H1 (cell line): ENCODE measurements around the gene MDM4. TPM values are rescaled to one million over a fixed set of nuclear protein-coding genes. Genes with fewer than 3 reads are reported as not detected.

ENCODE experiments used
- CTCF ChIA-PET: fragments of 300-600 bp; sonication (Branson Sonifier 250); formaldehyde crosslinking; loops from one replicate; lab custom pipeline; 2021; ENCODE audit not compliant: partially characterized antibody; lab: Charles Lee
- POLR2A ChIA-PET: fragments of 300-600 bp; sonication (Branson Sonifier 250); formaldehyde crosslinking; loops from one replicate; lab custom pipeline; 2021; ENCODE audit warnings: inconsistent platforms; ENCODE audit not compliant: partially characterized antibody; lab: Charles Lee
- DNase-seq, 2 experiments: peaks; one replicate each; pipeline versions ENCODE4 v3.0.0 to v3.0.0-alpha.2; 2010 to 2022; ENCODE audit warnings: low spot score in 2 of 2, low read depth in 1 of 2, mixed read lengths in 1 of 2
- FAIRE-seq: peaks from 2 replicates; lab custom pipeline; 2011; peaks lifted over from hg19 to GRCh38; lab: Jason Lieb, UNC
- H2AFZ ChIP-seq: 2 replicates; pipeline ENCODE4 v1.8.1; 2012; ENCODE audit warnings: low read length, inconsistent platforms
- H2AK5ac ChIP-seq: 2 replicates; pipeline ENCODE4 v1.6.1; 2013; ENCODE audit warnings: low read depth, low read length
- H2BK120ac ChIP-seq: replicated peaks from 2 replicates; pipeline ENCODE3; 2013; ENCODE audit warnings: low read depth, low read length, inconsistent platforms
- H2BK12ac ChIP-seq: 2 replicates; pipeline ENCODE4 v1.6.1; 2013; ENCODE audit warnings: low read depth, low read length
- H2BK15ac ChIP-seq: 2 replicates; pipeline ENCODE4 v1.6.1; 2013; ENCODE audit warnings: low read length
- H2BK20ac ChIP-seq: 2 replicates; pipeline ENCODE4 v1.6.1; 2013; ENCODE audit warnings: low read length
- H2BK5ac ChIP-seq: 2 replicates; pipeline ENCODE4 v1.6.1; 2013; ENCODE audit warnings: low read depth, low read length
- H3K14ac ChIP-seq: 2 replicates; pipeline ENCODE4 v1.6.1; 2013; ENCODE audit warnings: inconsistent platforms; ENCODE audit not compliant: insufficient read length
- H3K18ac ChIP-seq: 2 replicates; pipeline ENCODE4 v1.6.1; 2013; ENCODE audit warnings: low read length; ENCODE audit errors: extremely low read depth
- H3K23ac ChIP-seq: 2 replicates; pipeline ENCODE4 v1.6.1; 2013; ENCODE audit warnings: inconsistent platforms; ENCODE audit not compliant: insufficient read length
- H3K23me2 ChIP-seq: 2 replicates; pipeline ENCODE4 v1.6.1; 2013; ENCODE audit warnings: low read depth, low read length
- H3K27ac ChIP-seq: 2 replicates; pipeline ENCODE4 v1.6.1; 2011; ENCODE audit warnings: low read depth, low read length, inconsistent platforms
- H3K27me3 ChIP-seq, 4 experiments: replicated peaks in 1 of 4; 1 replicate in 1 of 4; 2 replicates in 3 of 4; pipeline versions ENCODE4 v1.6.1 to v1.8.1; 2011 to 2013; ENCODE audit warnings: low read length in 3 of 4, mild to moderate bottlenecking in 3 of 4, inconsistent platforms in 2 of 4, mixed read lengths in 2 of 4, moderate library complexity in 1 of 4; ENCODE audit not compliant: control insufficient read depth in 3 of 4, insufficient read depth in 3 of 4; ENCODE audit errors: extremely low read depth in 1 of 4
- H3K36me3 ChIP-seq, 4 experiments: 2 replicates each; pipeline versions ENCODE4 v1.6.1 to v1.8.1; 2011 to 2013; ENCODE audit warnings: mild to moderate bottlenecking in 4 of 4, low read length in 3 of 4, moderate library complexity in 2 of 4, control low read depth in 1 of 4, inconsistent platforms in 1 of 4; ENCODE audit not compliant: insufficient read depth in 4 of 4, control insufficient read depth in 2 of 4
- H3K4ac ChIP-seq: replicated peaks from 2 replicates; pipeline ENCODE3; 2013; ENCODE audit warnings: low read length, low read depth, mixed read lengths, inconsistent platforms; ENCODE audit not compliant: insufficient read length
- H3K4me1 ChIP-seq, 4 experiments: replicated peaks in 1 of 4; 1 replicate in 1 of 4; 2 replicates in 3 of 4; pipeline versions ENCODE4 v1.6.1 to v1.8.1; 2011 to 2013; ENCODE audit warnings: low read length in 3 of 4, inconsistent platforms in 2 of 4, mixed read lengths in 1 of 4; ENCODE audit not compliant: insufficient read depth in 4 of 4, control insufficient read depth in 3 of 4
- H3K4me2 ChIP-seq, 2 experiments: 2 replicates each; pipeline versions ENCODE4 v1.6.1 to v1.8.1; 2011 to 2013; ENCODE audit warnings: low read depth in 2 of 2, low read length in 2 of 2, control low read depth in 1 of 2, inconsistent platforms in 1 of 2, mild to moderate bottlenecking in 1 of 2; ENCODE audit not compliant: insufficient read depth in 1 of 2
- H3K4me3 ChIP-seq, 4 experiments: fragments of 200-600, 300-600 bp in 1 of 4; sonication (generic), shearing (Covaris generic), sonication (Bioruptor Twin) in 1 of 4; 2 replicates each; pipeline versions ENCODE4 v1.5.1 to v1.8.1; 2011 to 2016; ENCODE audit warnings: low read length in 4 of 4, low read depth in 3 of 4, control low read depth in 2 of 4, inconsistent platforms in 2 of 4, mild to moderate bottlenecking in 2 of 4, mixed read lengths in 1 of 4, moderate library complexity in 1 of 4; ENCODE audit not compliant: insufficient read depth in 2 of 4; ENCODE audit errors: extremely low read depth in 1 of 4
- H3K56ac ChIP-seq: replicated peaks from 2 replicates; pipeline ENCODE3; 2013; ENCODE audit warnings: low read depth, mild to moderate bottlenecking, mixed read lengths, low read length, inconsistent platforms; ENCODE audit not compliant: insufficient read length
- H3K79me1 ChIP-seq: 2 replicates; pipeline ENCODE4 v1.6.1; 2013; ENCODE audit warnings: low read depth, low read length, control low read depth
- H3K79me2 ChIP-seq, 2 experiments: 2 replicates each; pipeline versions ENCODE4 v1.6.1 to v1.8.1; 2012 to 2013; ENCODE audit warnings: low read length in 2 of 2, mild to moderate bottlenecking in 2 of 2, inconsistent platforms in 1 of 2; ENCODE audit not compliant: insufficient read depth in 2 of 2, control insufficient read depth in 1 of 2
- H3K9ac ChIP-seq, 4 experiments: replicated peaks in 1 of 4; 1 replicate in 1 of 4; 2 replicates in 3 of 4; pipeline versions ENCODE4 v1.6.1 to v1.8.1; 2011 to 2013; ENCODE audit warnings: low read depth in 3 of 4, low read length in 3 of 4, control low read depth in 2 of 4, mild to moderate bottlenecking in 2 of 4, moderate library complexity in 2 of 4, inconsistent platforms in 1 of 4; ENCODE audit errors: extremely low read depth in 1 of 4
- H3K9me3 ChIP-seq, 2 experiments: 2 replicates each; pipeline versions ENCODE4 v1.6.1 to v1.8.1; 2012 to 2013; ENCODE audit warnings: mild to moderate bottlenecking in 2 of 2, moderate library complexity in 2 of 2, control low read depth in 1 of 2, inconsistent platforms in 1 of 2, low read depth in 1 of 2, low read length in 1 of 2, mixed read lengths in 1 of 2; ENCODE audit not compliant: insufficient read depth in 2 of 2
- H4K20me1 ChIP-seq, 2 experiments: replicated peaks in 1 of 2; 2 replicates each; pipeline versions ENCODE3 to v1.8.1; 2011 to 2013; ENCODE audit warnings: inconsistent platforms in 2 of 2, low read length in 2 of 2, mild to moderate bottlenecking in 1 of 2; ENCODE audit not compliant: insufficient read depth in 2 of 2, control insufficient read depth in 1 of 2
- H4K5ac ChIP-seq: 2 replicates; pipeline ENCODE4 v1.6.1; 2013; ENCODE audit warnings: low read length, low read depth, mixed read lengths, inconsistent platforms; ENCODE audit not compliant: insufficient read length
- H4K8ac ChIP-seq: 2 replicates; pipeline ENCODE4 v1.8.0; 2013; ENCODE audit warnings: mild to moderate bottlenecking, moderate library complexity, low read length, inconsistent platforms; ENCODE audit not compliant: insufficient read depth; ENCODE audit errors: extremely low read depth
- H4K91ac ChIP-seq: replicated peaks from 2 replicates; pipeline ENCODE3; 2013; ENCODE audit warnings: low read length, mixed read lengths, inconsistent platforms; ENCODE audit not compliant: insufficient read length
- CREB1 ChIP-seq: IDR thresholded peaks from 2 replicates; pipeline ENCODE4 v1.6.1; 2012; ENCODE audit warnings: inconsistent platforms
- WGBS, 2 experiments: shearing (Covaris generic) in 1 of 2; methylation state at CpG; one replicate each; pipeline versions ENCODE4 v1.1.6 to v1.1.7; 2013 to 2015; ENCODE audit warnings: low lambda C conversion rate in 2 of 2, mixed read lengths in 2 of 2, inconsistent platforms in 1 of 2, low coverage in 1 of 2, missing lambda C conversion rate in 1 of 2; ENCODE audit not compliant: insufficient replicate concordance in 2 of 2, insufficient coverage in 1 of 2, insufficient read length in 1 of 2; ENCODE audit errors: extremely low coverage in 1 of 2, missing lambda C conversion rate in 1 of 2; 5-methylcytosine and 5-hydroxymethylcytosine counted together
- polyA plus RNA-seq, 7 experiments: library from polyadenylated mRNA; depleted of rRNA in 3 of 7; stranded (reverse) in 5 of 7; unstranded in 2 of 7; fragments of >200 nt in 5 of 7; fragments of 200-250 nt in 2 of 7; gene quantifications; 1 replicate in 5 of 7; 2 replicates in 1 of 7; 4 replicates in 1 of 7; pipeline versions ENCODE4 v1.2.1 to v1.2.3, GENCODE V29; 2011 to 2013; ENCODE audit warnings: missing spikeins in 2 of 7, mixed read lengths in 2 of 7
- total RNA-seq: library from RNA; stranded (reverse); fragmentation: NEBNext Ultra II Directional; extraction: Animal tissue kit (Norgen Biotek cat#: 25700); gene quantifications from 2 replicates; pipeline ENCODE4 v1.2.1, GENCODE V29; 2021

Gene MDM4
- total and polyA plus RNA-seq, 2 of the 8 experiments (the other 6 are each of a cell fraction or from before 2014, with no cell fraction given): 10.8 to 84.9 TPM

- Histone ChIP-seq H4K5ac (no peak overlapping the region), H2BK20ac (no peak overlapping the region), H3K4me2 (no peak overlapping the region), H3K18ac (no peak overlapping the region), H2BK12ac (no peak overlapping the region), H3K9me3 (no peaks in the 10 kb centered on the region), H3K79me1 (0 out of 2 replicates have a peak, but pooled peaks cover 2% of the 10 kb centered on the region), H4K8ac (no peak overlapping the region), H3K27ac (no peak overlapping the region), H3K23me2 (no peaks in the 10 kb centered on the region), H3K79me2 (no peaks in the 10 kb centered on the region), H2AK5ac (no peak overlapping the region), H3K14ac (no peak overlapping the region), H2AFZ (no peak overlapping the region), H2BK15ac (no peak overlapping the region), H3K4me1 (peaks cover 0 to 5% (median under 1%) of the 10 kb centered on the region in 4 experiments; a peak in 2 of 7 replicates), H4K91ac (no peak overlapping the region), H3K56ac (no peak overlapping the region), H2BK5ac (no peak overlapping the region), H3K23ac (no peak overlapping the region), H3K9ac (no peak overlapping the region; a peak in 1 of 7 replicates), H4K20me1 (no peaks in the 10 kb centered on the region), H3K4ac (no peak overlapping the region), H3K27me3 (no peaks in the 10 kb centered on the region), H3K36me3 (peaks cover 0 to 2% (median under 1%) of the 10 kb centered on the region in 4 experiments; a peak in 4 of 8 replicates), H2BK120ac (no peak overlapping the region), H3K4me3 (no peak overlapping the region)
- TF ChIP-seq CREB1: no peak
- DNase-seq (no peak), FAIRE-seq (no peak)
- POLR2A ChIA-PET: interaction anchor here (0.8 to 3.0 kb wide), 7 partner anchors 9 to 56 kb away, joined by 3 to 13 read pairs (median 4); partner anchors contain the start of genes MDM4 and PIK3C2B
- CTCF ChIA-PET: interaction anchor here (0.7 to 47.3 kb wide), 9 partner anchors 10 to 69 kb away, joined by 3 to 2124 read pairs (median 9); partner anchors contain the start of genes MDM4 and PIK3C2B
- 87% methylated on average over 14 of the region's 17 CpGs; no CpG with 5 or more reads in 1 of the 2 experiments for WGBS, 2 experiments
These were observed 49.5 kb upstream of the MDM4 start for GRCh38 chr1:204466416-204467405.
